Kidney (tissue), 14 donors: ENCODE data around the gene DAPL1. TPM values are rescaled to one million over a fixed set of nuclear protein-coding genes. Genes with fewer than 3 reads are reported as not detected.

ENCODE experiments used
- DNase-seq, 5 donors: peaks; one replicate each; pipeline ENCODE4 v3.0.0-alpha.2; 2013 to 2020
- FAIRE-seq: peaks from 2 replicates; lab custom pipeline; 2012; peaks lifted over from hg19 to GRCh38; lab: Jason Lieb, UNC
- H3K27ac ChIP-seq, 2 donors: one replicate each; pipeline ENCODE4 v1.7.0; 2013; ENCODE audit warnings: low read depth in 2 of 2, low read length in 2 of 2, inconsistent platforms in 1 of 2
- H3K27me3 ChIP-seq: one replicate; pipeline ENCODE4 v1.7.1; 2013; ENCODE audit warnings: low read length, inconsistent platforms; ENCODE audit not compliant: control insufficient read depth, insufficient read depth
- H3K36me3 ChIP-seq, 3 donors: one replicate each; pipeline versions ENCODE4 v1.7.0 to v1.7.1; 2013; ENCODE audit warnings: low read length in 3 of 3, control low read depth in 1 of 3, inconsistent platforms in 1 of 3; ENCODE audit not compliant: insufficient read depth in 3 of 3, control insufficient read depth in 2 of 3
- H3K4me1 ChIP-seq, 3 donors: one replicate each; pipeline versions ENCODE4 v1.7.0 to v1.7.1; 2013; ENCODE audit warnings: low read length in 3 of 3, inconsistent platforms in 1 of 3, low read depth in 1 of 3; ENCODE audit not compliant: control insufficient read depth in 2 of 3, insufficient read depth in 2 of 3
- H3K4me3 ChIP-seq, 3 donors: one replicate each; pipeline versions ENCODE4 v1.7.0 to v1.8.1; 2013; ENCODE audit warnings: low read length in 3 of 3, control low read depth in 1 of 3, inconsistent platforms in 1 of 3
- H3K9ac ChIP-seq, 3 donors: one replicate each; pipeline versions ENCODE4 v1.7.0 to v1.7.1; 2013; ENCODE audit warnings: low read length in 3 of 3, control low read depth in 1 of 3, inconsistent platforms in 1 of 3
- H3K9me3 ChIP-seq, 3 donors: one replicate each; pipeline versions ENCODE4 v1.7.0 to v1.7.1; 2013; ENCODE audit warnings: low read length in 3 of 3, control low read depth in 1 of 3, inconsistent platforms in 1 of 3; ENCODE audit not compliant: control insufficient read depth in 2 of 3, insufficient read depth in 1 of 3
- intact Hi-C: fragments of 100-400 bp; cut with DNase I; formaldehyde crosslinking; loops from one replicate; pipeline ENCODE4 v1.11.1; 2022
- polyA plus RNA-seq: library from polyadenylated mRNA; stranded (reverse); fragments of 350-450 nt; fragmentation: Illumina TruSeq; extraction: RNeasy Lipid Tissue Mini Kit (QIAGEN cat#74804); gene quantifications from one replicate; pipeline ENCODE4 v1.2.3, GENCODE V29; 2014; ENCODE audit warnings: low read depth, low replicate concordance; ENCODE audit not compliant: insufficient read depth
- total RNA-seq: library from RNA; stranded (reverse); fragmentation: NEBNext Ultra II Directional; extraction: Animal tissue kit (Norgen Biotek cat#: 25700); gene quantifications from one replicate; pipeline ENCODE4 v1.2.1, GENCODE V29; 2021
- TF ChIP-seq, protein P1 (sequence below): IDR thresholded peaks from 3 replicates; pipeline ENCODE4 v1.5.1; 2012; ENCODE audit warnings: mild to moderate bottlenecking, moderate library complexity, borderline replicate concordance; ENCODE audit not compliant: insufficient read depth; ENCODE audit errors: extremely low read depth
- donor health status: control.
- donor health status: control.
- donor health status: control.
- donor health status: control.
- donor health status: control.
- donor health status: DM: yes; HTN: yes; CAD: no.
- donor health status: Normal renal cell carcinoma (clear cell type).

DAPL1 gene
- total and polyA plus RNA-seq, 2 donors from 2014 or later = 0.50 to 3.6 TPM

DNA sequence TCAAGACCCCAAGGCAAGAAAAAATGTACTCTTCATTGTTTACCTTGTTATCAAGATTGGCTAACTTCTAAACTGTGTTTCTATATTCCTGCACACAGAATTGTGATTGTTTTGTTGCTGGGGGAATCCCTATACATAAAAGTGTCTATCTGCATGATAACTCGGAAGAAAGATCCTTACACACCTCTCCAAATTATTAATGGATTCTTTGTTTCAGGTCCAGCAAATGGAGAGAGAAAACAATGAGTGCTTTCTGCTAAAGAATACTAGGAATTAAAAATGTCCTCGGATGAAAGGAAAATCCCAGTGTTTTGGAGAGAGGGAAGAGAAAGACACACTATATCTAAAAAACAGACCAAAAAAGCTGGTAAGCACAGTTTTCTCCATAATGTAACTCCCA is 6.2 kb upstream of the DAPL1 start:
- Histone ChIP-seq H3K9ac (no peak overlapping the region), H3K36me3 (no peaks in the 10 kb centered on the region), H3K27me3 (no peaks in the 10 kb centered on the region), H3K4me3 (no peak overlapping the region), H3K9me3 (no peaks in the 10 kb centered on the region), H3K27ac (no peak overlapping the region), H3K4me1 (no peaks in the 10 kb centered on the region)
- FAIRE-seq (no peak), DNase-seq (no peak)
- intact Hi-C loops = no loop called here
- TF ChIP-seq, protein P1, sequence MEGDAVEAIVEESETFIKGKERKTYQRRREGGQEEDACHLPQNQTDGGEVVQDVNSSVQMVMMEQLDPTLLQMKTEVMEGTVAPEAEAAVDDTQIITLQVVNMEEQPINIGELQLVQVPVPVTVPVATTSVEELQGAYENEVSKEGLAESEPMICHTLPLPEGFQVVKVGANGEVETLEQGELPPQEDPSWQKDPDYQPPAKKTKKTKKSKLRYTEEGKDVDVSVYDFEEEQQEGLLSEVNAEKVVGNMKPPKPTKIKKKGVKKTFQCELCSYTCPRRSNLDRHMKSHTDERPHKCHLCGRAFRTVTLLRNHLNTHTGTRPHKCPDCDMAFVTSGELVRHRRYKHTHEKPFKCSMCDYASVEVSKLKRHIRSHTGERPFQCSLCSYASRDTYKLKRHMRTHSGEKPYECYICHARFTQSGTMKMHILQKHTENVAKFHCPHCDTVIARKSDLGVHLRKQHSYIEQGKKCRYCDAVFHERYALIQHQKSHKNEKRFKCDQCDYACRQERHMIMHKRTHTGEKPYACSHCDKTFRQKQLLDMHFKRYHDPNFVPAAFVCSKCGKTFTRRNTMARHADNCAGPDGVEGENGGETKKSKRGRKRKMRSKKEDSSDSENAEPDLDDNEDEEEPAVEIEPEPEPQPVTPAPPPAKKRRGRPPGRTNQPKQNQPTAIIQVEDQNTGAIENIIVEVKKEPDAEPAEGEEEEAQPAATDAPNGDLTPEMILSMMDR = no peak

DNA sequence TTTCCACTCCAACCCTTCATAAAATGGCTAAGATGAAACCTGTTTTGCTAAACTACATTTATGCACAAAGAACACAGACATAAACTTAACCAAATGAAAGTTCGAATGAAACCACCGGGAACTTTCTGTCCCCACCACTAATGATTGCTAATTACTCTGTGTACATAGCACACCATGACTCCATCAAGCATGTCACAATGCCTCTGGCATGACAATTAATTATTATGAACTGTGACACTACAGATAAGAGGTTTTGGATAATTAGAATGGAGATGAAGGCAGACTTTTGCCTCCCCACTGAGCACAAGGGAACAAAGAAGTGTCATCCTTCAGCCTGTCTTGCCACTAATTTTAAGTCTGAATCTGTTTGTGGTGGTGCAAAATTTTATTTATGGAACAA is 1.5 kb downstream of the DAPL1 start:
- H3K9me3 ChIP-seq = no peaks in the 10 kb centered on the region
- H3K27ac ChIP-seq = no peak overlapping the region
- no peaks in the 10 kb centered on the region for H3K36me3 ChIP-seq
- intact Hi-C loops = no loop called here
- DNase-seq = no peak
- H3K4me3 ChIP-seq = peak overlapping the region in 1 of 3 donors; percentile 31
- no peak for FAIRE-seq
- TF ChIP-seq, protein P1 = no peak
- H3K4me1 ChIP-seq = peaks cover 0 to 2% (median 0%) of the 10 kb centered on the region in 3 donors
- no peaks in the 10 kb centered on the region for H3K27me3 ChIP-seq
- no peak overlapping the region for H3K9ac ChIP-seq

DNA sequence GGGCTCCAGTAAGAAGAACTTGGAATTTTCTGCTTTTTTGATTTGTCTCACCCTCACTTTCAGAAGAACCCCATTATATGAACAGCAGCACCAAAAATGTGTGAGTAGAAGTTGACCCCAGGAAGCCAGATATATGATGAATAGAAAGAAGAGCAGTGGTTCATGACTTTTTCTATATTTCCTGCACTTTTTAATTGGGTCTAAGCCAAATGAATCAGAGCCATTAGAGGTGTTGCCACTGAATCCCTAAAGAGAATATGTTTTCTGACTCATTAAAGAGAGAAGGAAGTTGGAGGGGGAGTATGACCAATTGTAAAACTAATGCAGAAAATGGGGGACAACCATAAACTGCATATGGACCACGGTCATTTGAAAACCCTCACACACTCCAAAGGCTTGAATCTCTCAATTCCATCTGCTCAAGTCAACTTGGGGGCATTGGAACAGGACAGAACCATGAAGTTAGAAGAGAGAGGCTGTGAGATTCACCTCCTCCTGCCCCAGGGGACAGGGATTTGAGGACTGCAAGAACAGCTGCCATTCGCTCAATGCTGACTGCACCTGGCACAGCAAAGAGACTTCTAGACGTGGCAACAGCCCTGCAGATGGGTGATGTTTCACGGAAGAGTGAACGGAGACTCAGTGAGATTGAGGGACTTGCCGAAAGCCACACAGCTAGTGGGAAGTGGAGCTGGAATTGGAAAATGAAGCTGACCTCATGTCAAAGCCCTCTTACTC is 3.0 kb downstream of the DAPL1 start:
- no peak overlapping the region for H3K27ac ChIP-seq
- peaks cover 0 to 2% (median 0%) of the 10 kb centered on the region in 3 donors for H3K4me1 ChIP-seq

More for the DNA sequence above, 3.0 kb downstream of the DAPL1 start:
- no peaks in the 10 kb centered on the region for H3K27me3 ChIP-seq
- no peak for DNase-seq
- H3K4me3 ChIP-seq = no peak overlapping the region
- H3K9ac ChIP-seq = no peak overlapping the region
- TF ChIP-seq, protein P1 = no peak
- intact Hi-C loops = no loop called here
- no peaks in the 10 kb centered on the region for H3K9me3 ChIP-seq
- no peaks in the 10 kb centered on the region for H3K36me3 ChIP-seq
- no peak for FAIRE-seq
